Forelimb muscle (tissue), 1 donor: ENCODE measurements around the gene CHCHD6. TPM values are rescaled to one million over a fixed set of nuclear protein-coding genes. Genes with fewer than 3 reads are reported as not detected.

Experiments
- DNase-seq: peaks from one replicate; pipeline ENCODE4 v3.0.0-alpha.2; 2013; ENCODE audit warnings: low read depth
- polyA plus RNA-seq: library from polyadenylated mRNA; unstranded; fragments of 120-200 nt; gene quantifications from one replicate; pipeline ENCODE4 v1.2.1, GENCODE V29; 2013; ENCODE audit not compliant: insufficient read length

CHCHD6 gene
- polyA plus RNA-seq, 1 donor = 7.9 TPM

DNA sequence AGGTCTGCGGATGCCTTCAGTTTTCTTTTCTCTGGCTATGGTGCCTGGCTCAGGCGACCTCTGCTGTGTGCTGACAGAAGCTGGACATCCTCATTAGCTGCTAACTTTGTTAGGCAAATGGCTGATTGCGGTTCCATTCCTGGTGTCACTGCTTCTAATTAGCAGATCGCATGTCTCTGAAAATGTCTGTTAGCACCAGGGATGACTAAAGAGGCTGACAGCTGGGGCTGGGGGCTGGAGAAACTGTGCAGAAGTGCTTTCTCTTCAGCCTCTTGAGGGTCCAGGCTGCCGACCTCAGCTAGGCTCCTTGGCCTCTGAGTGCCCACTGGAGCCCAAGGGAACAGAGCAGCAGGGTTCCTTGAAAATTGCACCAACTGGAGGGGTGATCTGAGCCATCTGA, 39.3 kb downstream of the CHCHD6 start:
- no peak for DNase-seq

DNA sequence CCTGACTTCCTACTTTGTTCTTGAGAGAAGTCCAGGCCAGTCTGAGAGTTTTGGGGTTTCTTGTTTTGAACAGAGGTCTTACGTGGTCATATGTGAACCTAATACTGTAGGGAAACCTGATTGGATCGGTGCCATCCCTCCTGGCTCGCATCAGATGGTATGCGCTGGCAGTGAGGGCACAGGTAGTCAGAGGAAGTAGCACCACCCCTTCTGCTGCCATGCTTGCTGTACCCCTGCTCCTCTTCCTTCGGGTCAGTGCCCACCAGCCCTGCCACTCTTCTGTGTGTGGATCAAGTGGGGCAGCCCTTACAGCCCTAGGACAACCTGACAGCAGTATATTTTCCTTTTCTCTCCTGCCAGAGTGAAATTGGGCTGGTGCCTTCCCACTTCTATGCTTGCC, 39.7 kb downstream of the CHCHD6 start:
- no peak for DNase-seq

DNA sequence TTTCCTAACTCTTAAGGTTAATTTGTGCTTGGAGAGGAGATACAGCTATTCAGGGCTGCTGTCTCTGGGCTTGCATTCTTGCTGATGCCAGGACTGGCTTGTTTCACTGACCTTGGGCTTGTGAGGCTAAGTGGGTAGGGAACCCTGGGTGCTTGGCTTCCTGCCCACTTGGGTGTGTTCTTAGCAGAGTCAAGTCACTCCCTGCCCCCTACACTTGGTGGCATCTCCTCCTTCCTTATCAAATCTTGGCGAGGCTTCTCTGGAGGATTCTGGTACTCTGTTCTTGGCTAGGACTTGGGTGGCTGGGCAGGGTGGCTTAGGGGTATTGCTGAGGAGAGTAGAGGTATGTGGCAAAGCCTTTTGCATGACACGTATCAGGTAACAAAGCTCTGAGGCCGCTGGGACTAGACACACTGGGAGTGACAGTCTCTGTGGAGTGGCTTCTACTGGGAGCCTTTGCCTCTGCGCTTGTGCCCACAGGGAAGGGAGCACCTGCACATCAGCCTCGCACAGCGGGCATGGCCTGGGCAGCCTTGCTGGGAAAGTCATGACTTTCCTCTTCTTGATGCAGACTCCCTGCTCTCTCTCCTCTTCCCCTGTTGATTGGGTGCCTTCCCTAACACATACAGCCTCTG, 41.8 kb downstream of the CHCHD6 start:
- DNase-seq = no peak

DNA sequence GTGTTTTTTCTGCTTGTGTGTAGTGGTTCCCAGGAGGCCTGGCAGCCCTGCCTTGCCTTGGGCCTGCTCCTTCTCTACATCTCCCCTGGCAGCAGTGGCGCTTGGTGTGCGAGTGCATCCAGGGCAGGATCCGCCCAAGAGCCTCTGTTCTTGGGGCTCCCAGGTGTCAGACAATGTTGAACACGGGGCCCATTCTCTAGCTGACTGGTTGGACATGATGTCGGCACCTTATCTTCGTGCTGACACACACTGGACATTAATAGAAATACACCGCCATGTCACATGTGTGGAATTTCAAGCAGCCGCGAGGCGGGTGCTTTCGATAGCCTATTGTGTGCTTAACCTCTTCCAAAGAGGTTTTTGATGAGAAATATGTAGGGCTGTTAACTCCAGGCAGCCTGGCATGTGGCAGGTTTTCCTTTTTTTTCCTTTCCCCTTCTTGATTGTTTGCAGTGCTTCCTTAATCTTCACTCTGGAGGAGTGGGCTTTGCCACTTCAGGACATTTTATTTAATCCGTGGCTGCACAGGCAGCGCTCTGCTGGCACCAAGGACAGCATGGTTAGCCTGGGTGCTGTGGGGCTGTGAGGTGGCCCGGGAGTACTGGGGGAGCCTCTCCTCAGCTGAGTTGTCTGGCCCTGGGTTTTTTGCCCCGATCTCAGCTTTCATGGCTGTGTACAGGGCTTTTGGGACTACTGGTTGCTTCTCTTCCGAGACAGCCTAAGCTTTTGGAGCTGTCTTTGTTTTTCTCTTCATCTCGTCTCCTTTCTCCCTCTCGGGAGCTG, 42.5 kb downstream of the CHCHD6 start:
- no peak for DNase-seq

DNA sequence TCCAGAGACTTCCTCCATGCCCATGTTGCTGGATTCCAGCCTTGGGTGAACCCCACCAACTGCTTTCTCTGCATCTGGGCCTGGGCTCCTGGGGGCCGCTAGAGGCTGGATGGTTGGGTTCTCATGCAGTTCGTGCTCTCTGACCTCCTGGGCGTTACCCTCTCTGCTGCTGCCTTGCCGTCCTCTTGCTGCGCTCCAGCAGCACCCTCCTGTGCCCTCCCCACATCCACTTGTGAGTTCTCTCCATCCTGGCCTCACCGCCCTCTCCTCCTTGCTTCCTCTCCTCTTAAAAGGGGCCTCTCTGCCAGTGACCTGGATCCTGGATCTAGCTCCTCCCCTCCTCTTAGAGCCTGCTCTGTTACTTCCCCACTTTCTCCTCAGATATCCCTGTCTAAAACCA, 43.7 kb downstream of the CHCHD6 start:
- no peak for DNase-seq

DNA sequence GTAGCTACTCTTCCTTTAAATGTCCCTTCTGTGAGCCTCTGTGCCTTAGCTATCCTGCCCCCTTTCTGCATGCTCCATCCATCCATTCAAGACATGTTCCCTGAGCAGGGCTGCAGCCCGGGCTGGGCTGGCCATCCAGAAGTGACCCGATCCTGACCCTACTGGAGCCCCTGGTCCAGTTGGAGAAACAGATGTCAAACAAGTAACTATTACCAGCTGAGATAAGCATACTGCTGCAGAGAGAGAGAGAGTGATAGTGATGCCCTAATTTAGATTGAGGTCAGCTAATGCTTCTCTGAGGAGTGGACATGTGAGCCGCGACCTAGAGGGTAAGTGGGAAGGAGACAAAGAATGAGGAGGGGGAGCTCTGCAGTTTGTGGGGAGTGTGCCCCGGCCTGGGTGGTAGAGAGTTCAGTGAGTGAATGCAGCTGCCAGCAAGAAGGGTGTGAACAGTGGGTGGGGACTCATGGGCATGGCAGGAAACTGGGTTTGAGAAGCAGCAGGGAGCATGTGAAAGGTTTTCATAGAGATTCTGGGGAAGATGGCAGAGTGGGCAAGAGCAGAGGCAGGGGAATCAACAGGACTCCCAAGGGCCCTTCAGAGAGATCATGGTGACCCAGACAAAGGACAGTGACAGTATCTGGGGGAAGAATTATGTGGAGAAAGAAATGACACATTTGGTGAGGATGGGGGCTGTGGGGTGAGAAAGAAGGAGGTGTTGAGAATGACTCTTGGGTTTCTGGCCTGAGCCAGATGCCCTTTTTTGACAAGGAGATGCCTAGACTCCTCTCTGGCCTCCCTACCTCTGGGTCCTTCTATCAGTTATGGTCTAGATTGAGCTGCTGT, 44.9 kb downstream of the CHCHD6 start:
- no peak for DNase-seq

DNA sequence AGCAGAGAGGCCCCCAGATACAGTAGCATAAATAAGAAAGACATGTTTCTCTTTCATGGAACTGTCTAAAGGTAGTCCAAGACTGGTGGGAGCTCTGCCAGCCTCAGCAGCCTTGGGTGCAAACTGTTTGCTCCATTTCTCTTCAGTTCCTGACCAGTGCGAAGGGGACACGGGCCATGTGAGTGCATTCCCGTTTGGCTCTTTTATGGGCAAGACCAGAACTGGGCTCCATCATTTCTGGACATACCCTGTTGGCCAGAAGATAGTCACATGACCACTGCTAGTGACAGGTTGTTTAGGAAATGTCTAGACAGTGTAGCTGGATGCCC, 45.5 kb downstream of the CHCHD6 start:
- DNase-seq = no peak

DNA sequence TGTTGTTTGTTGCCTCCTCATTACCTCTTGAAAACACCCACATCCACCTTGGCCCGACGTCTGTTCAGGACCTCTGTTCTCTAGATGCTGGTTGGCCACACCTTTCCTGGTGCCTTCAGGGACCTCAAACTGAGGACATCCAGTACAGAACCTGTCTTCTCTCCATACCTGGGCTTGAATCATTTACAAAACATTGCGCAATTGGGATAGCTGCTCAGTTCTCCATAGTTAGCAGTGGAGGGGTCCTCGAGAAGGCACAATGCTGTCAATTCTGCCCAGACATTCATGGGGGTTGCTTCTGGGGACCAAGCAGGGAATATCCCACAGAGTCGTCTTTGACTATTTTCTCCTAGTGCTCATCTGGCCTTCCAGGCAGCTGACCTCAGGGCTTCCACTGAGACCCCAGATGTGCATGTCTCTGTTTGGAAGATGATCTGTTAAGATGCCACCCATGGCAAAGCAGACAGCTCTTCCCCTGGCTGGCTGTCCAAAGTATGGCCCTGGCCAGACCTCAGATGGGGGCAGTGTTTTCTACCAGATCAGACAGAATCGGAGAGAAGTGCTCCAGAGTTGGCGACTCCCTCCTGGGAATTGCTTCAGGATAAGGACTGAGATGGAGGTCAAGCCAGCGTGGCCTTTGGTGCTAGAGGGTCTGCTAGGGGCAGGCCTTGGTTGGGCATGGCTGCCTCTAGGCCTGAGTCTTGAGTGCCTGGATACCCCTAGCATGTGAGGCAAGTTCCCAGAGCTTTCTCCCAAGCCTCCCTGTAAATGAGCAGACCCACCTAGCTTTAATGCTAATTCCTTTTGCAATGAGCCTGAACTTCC, 46.1 kb downstream of the CHCHD6 start:
- no peak for DNase-seq

DNA sequence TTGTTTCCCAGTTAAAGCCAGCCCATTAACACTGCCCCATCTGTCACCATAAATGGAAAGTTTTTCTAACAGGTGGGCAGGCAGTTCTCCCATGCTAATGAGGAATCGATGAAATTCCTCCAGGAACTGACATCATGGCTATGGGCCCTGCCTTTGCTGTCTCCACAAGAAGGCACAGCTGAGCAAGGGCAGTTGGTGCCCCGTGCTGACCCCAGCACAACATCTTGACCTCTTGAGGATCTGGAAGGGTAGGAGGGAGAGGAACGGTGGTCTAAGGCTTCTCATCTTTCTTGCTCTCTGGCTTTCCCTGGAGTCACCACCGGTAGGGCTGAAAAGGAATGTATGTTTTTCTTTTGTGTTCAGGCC, 46.7 kb downstream of the CHCHD6 start:
- no peak for DNase-seq

DNA sequence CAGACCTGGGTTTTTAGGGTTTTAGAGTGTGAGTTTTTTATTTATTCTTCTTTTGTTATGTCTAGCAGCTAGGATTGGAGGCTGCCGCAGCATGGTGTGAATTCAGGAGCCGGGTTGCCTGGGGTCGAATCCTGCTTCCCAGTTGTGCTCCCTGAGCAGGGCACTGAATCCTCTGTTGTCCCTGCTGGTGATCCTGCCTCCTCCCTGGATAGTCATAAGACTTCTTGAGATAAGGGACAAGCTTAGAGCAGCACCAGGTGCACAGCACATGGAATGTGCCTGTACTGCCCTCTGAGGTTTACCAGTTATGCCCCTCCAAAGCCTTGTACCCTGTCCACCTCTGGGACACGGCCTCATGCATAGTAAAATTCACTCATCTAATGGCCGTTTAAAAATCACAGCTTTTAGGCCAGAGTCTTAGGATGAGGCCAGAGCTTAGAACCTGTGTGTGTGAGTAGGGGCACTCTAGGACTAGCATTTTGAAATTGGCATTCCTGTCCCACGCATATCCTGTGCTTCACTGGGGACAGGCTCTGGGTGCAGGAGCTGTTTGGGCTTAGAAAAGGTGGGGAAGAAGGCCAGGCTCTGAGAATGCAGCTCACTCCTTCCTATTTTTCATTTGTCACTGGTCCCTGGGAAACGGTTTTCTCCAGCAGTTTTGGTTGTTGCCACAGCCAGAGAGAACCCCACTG, 47.7 kb downstream of the CHCHD6 start:
- no peak for DNase-seq

DNA sequence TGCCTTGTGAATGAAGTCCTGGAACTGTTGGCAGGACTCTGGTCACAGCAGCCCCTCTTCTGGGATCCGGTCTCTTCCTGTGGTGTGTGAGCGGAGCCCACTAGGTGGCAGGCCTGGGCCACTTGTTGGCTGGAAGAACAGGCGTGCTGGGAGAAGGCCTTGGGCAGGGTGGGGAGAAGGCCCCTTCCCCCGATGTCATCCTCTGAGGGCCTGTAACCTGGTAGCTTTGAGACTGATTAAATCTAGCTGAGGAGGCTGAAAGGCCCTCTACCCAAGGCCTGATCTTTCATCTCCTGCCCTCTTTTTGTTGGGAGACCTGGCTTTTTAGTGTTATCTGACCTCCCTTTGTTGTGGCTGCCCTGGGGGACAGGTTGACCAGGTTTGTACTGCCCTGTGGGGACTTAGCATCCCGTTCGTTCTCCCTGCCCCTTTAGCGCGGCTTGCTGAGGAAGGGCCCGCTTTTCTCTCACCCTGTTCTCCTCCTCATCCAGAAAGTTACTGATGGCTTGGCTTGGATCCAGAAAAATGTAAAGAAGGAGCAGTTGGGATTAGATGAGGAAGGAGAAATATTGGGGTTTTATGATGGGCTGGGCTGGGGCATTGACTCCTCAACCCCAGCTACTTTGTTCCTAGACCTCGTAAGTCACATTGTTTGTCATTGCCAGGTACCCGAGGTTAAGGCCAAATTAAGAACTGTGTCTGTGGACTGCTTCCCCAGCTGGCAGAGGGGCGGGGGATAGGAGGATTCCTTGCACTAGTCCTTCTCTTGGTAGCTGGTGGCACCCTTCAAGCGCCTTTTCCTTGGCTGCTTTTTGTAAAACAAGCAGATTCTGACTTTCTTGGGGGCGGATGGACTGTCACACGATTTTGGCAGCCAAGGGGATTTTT, 48.5 kb downstream of the CHCHD6 start:
- peak; percentile 29 for DNase-seq

DNA sequence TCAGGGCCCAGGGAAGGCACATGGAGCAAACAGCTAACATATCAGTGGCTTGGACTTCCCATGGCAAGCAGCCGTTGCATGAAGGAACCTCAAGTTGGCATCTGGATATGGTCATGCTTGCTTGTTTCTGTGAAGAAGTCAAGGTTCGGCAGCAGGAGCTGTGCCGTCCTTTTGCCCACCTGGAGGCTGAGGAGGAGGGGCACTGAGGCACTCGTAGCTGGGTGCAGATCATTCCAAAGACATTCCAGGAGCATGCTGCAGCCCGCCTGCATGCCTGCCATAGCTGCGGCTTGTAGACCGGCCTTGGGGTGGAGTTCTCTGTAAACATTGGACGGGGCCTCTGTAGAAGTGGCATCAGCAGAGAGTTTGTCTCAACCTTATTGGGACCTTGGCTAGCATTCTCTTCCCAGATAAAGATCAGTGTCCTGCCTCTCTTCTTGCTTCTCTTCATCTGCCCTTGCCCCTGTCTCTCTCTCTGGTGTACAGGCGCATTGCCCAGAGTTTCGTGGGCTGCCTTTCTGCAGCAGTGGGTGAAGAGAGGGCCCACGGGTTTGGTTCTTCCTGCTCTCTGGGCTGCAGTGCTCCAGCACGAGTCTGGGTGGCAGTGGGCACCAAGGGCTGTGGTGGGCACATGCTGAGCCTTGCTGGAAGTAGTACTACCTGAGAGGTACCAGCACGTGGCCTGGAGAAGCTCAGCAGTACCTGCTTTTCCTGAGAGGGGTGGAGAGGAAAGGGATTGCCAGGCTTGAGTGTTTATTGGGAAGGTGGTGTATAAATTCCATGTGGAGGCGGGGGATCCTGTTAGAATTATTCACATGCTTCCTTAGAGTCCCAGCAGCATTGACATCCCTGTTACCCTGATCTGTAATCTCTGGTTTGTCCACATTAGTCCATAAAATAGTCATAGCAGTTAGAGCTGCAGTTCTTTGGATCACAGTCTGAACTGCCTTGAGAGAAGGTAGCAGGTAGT, 49.4 kb downstream of the CHCHD6 start:
- DNase-seq = no peak

DNA sequence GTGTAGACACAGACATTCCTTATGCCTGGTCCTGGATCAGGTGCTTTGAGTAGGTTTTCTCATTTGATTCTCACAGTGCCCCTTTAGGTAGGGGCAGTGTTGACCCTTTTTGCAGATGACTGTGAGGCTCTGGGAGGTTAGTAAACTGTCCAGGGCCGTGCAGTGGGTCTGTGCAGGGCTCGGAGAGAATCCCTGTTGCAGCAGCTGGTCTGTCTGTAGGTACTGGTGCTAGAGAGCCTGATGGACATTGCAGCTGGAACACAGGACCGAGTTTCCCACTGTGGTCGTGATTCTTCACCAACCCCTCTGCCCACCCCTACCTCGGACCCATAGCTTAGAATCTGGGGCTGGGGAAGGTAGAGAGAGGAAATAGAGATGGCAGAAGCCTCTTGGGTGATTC, 51.8 kb downstream of the CHCHD6 start:
- no peak for DNase-seq

DNA sequence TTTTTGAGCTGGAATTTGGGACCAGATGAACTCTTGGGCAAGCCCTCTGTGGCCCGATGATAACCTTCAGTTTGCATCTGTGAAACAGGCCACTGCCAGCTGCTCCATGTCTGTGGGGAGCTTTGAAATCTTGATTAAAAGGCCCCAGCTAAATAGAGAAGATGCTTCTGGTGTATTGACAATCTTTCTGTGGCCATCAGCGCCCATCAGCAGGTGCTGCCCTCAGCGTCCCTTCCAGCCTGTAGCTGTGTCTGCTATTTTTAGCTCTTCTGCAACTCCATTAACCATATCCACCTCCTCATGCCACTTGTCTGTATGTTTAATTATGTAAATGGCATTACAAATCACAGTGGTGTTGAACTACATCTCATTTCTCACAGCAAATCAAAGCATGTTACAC, 54.0 kb downstream of the CHCHD6 start:
- no peak for DNase-seq

DNA sequence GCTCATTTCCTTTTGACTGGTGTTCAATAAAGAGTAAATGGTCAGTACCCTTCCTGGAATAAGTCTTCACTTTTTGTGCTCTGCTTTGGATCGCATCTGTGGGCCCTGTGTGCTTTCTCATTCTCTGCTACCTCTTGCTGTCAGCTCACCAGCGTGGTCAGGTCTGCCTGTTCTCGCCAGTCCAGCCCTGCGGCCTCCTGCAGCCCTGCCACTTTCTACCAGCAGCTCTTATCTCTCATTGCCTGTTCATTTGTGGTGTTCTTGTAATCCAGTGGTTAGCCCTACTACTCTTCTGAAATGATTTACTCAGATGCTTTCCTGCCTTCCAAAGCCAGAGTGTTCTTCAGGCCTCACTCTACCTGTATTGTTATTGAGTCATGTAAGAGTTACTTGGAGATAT, 54.8 kb downstream of the CHCHD6 start:
- DNase-seq = no peak

DNA sequence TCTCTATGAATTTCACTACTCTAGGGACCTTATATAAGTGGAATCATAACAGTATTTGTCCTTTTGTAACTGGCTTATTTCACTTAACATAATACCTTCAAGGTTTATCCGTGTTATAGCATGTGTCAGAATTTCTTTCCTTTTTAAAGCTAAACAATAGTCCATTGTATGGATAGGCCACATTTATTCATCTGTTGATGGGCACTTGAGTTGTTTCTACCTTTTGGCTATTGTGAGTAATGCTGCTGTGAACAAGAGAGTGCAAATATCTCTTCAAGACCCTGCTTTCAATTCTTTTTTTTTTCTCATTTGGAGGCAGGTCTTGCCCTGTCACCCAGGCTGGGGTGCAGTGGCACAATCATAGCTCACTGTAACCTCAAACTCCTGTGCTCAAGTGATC, 56.5 kb downstream of the CHCHD6 start:
- DNase-seq = no peak

DNA sequence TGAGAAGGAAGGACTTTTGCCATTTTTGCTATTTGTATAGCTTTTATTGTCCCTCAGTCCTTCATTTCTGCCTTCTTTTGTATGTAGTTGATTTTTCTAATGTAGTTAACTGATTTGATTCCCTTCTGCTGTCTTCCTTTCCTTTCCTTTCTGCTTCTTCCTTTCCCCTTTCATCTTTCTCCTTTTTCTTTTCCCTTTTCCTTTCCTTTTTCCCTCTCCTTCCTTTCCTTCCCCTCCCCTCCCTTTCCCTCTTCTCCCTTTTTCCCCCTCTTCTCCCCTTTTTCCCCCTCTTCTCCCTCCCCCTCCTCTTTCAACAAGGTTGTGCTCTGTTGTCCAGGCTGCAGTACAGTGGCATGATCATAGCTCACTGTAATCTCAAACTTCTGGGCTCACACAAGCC, 59.0 kb downstream of the CHCHD6 start:
- no peak for DNase-seq

DNA sequence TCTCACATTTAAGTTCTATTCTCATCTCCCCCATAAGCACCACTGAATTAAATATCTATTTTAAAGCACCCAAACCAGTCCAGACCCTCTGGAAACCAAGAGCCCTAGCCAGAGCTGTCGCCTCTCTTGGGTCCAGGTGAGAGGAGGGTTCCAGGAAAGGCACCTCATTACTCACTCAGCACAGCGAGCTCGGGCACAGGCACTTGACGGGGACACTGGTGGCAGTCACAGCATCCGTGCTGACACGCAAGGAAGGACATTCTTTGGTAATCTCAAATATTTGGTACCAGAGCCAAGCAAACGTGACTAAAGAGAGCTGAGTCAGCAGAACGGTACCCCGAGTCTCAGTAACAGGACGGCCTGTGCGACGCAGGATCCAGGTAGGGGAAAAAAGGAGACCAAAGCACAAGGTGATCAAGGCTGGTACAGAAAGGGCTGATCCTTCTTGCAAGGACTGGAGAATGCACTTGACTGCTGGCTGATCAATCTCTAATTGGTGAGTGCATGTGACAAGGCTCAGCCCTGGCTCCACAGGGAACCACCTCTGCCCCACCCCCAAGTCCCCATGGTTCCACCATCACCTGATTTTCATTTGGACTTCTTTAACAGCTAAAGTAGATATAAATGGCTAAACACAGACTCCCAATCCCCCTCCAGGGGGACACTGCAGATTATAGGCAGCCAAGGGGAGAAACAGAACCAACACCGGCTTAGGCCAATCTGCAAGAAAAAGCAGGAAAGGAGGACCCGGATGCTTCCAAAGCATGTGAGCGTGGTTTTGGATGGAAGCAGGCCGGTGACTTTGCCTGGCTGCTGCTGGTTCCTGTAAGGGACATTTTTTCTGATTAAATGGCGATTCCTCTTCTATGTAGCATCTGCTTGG, 61.4 kb downstream of the CHCHD6 start:
- no peak for DNase-seq
